Subcutaneous adipose tissue (tissue), 4 donors: ENCODE data around the gene PRRT1. TPM values are rescaled to one million over a fixed set of nuclear protein-coding genes. Genes with fewer than 3 reads are reported as not detected.

Experiments used
- CTCF ChIP-seq: fragments of 450-650 bp; IDR thresholded peaks from one replicate; pipeline ENCODE4 v1.5.1; 2016; ENCODE audit warnings: low read depth, mild to moderate bottlenecking, control low read depth, antibody characterized with exemption, moderate library complexity
- total RNA-seq, 4 donors: library from RNA; depleted of rRNA; stranded (reverse); fragments of >200 nt; gene quantifications; one replicate each; pipeline ENCODE4 v1.1.0, GENCODE V29; 2016

The PRRT1 gene
- total RNA-seq, 4 donors from 2014 or later, result 0.34 to 1.3 (median 0.57) TPM; not detected in 1

DNA sequence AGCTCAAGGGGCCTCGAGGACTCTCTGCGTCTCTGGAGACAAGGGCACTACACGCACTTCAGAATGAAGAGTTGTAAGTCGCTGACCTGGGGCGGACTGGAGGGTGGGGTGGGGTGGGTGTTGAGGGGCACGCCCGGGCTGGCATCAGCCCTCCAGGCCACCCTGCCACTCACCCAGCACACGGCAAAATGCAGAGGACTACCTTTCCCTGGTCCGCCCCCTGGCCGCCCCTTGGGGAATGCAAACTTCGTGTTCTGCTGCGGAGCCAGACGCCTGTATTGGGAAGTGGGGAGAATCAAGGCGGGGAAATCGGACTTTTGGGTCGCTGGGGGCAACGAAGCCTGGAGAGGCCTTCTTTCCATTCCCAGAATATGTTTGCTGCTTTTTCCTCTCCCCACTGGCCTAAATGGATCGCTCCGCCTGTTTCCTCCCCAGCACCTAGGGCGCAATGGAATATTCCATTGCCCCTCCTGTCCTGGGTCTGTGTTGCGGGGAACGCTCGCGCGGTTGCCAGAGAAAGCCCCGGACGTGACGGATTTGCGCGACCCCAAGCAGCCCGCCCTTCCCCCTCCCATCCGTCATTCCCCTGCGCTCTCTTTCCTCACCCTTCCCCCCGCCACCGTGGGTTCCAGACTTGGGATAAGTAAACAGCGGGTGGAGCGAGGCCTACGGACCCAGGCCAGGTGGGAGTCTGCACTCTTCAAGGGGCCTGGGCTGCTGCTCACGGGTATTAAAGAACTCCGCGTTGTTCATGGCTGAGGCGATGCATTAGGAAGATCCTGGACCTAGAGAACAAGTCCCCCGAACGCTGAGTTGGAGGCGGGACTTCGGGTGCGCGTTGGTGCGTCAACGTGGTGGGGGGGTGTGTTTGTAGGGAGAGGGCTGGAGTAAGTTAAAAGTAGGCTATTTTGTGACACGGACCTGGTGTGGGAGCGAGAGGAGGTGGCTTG is 2.1 kb upstream of the PRRT1 start, which contains the start of gene PPT2:
TSS of gene PPT2 (plus strand) at position 578 of the 950 bp plus-strand sequence. CDS start 454 bp downstream, outside the sequence.
- TF ChIP-seq CTCF, result no peak

DNA sequence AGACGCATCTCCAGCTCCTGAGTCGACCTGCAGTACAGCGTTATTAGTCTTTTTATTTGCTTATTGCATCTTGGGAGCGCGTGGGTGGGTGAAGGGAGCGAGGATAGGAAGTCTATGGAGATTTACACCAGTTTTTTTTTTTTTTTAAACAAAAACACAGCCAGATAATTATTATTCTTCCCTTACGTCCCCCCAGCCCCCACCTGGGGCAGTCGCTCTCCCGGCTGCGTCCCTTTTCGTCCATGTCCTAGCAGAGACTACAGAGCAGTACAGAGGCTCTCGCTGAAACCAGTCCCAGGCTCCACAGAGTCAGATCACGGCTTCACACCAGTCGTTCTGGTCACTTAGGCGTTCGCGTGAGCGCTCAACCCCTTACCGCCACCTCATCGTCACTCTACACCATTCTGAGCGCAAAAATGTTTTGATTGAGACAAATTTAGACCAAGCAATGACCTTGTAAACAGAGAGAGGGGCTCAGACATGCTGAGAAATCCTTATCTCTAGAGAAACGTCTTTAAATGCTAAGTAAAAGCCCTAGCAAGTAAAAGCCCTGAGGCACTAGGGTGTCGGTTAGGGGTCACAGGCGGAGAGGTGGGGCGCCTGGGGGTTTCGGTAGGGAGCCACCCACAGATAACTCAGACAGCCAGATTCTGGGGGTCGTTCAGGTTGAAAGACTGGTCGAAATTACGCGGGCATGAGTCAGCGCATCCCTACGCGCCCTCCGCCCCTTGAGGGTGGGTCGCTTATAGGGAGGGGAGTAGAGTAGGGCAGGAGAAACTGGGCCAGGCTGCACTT is 1.2 kb upstream of the PRRT1 start:
- no peak for TF ChIP-seq CTCF

GRCh38 chr6:32151181-32151862 is 417 bp downstream of the PRRT1 start:
- TF ChIP-seq CTCF, result no peak

GRCh38 chr6:32149932-32150870 is 1.5 kb downstream of the PRRT1 start:
- TF ChIP-seq CTCF, result no peak

DNA sequence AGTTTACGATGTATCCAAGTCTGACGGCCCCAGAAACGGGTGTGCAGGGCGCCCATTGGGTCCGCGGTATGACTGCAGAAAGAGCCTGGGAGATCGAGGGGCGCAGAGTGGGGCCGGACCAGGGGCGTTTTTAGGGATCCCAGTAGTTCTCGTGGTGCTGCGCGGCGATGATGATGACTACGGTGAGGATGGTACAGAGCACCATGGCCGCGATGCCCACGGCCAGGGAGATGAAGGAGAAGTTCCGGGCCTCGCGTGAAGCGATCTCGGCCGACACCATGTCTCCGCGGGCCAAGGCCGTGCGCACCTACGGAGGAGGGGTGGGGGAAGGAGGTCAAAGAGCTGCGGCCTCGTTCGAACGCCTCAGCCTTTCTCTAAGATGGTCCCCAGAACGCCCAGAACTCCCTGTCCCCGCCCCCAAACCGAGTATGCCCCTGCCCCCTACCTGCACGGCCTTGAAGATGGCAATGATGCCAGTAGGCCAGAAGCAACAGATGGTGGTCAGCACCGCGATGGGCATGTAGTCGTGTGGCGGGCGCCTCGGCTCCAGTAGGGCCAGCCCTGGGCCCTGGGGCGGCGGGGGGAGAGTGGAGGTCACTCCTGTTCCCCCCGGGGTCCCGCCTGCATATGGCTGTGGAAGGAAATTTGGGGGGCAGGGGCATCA is 2.5 kb downstream of the PRRT1 start:
- TF ChIP-seq CTCF, result no peak
